Measurements from ENCODE around the gene AGAP6.
"Not testable (repeated sequence)": the region's sequence is repeated elsewhere in the genome, so short reads cannot be mapped to it uniquely, and the experiment has no call there.

Gene AGAP6

GRCh38 chr10:50047594-50047993 lies 59.4 kb downstream of the AGAP6 start:
- H3K4me1 ChIP-seq (ENCODE audit: control extremely low read depth in 1 of 4, control insufficient read depth in 4 of 4, insufficient read depth in 4 of 4, low read length in 3 of 4); H3K4me3 ChIP-seq (ENCODE audit: control insufficient read depth in 1 of 7, extremely low read depth in 1 of 7, insufficient read depth in 4 of 7, low read depth in 2 of 7, low read length in 6 of 7); POLR2A ChIA-PET; CTCF ChIA-PET; H3K36me3 ChIP-seq (ENCODE audit: control insufficient read depth in 4 of 4, insufficient read depth in 4 of 4, low read length in 3 of 4); H3K9me3 ChIP-seq (ENCODE audit: control extremely low read depth in 1 of 5, control insufficient read depth in 4 of 5, insufficient read depth in 2 of 5, low read depth in 1 of 5, low read length in 4 of 5); H3K27ac ChIP-seq (ENCODE audit: insufficient read depth in 1 of 2, low read depth in 1 of 2, low read length in 2 of 2, poor library complexity in 1 of 2, severe bottlenecking in 2 of 2); DNase-seq; H3K27me3 ChIP-seq (replicated peaks in 2 of 5; ENCODE audit: control insufficient read depth in 4 of 5, insufficient read depth in 5 of 5, low read length in 4 of 5): not testable (repeated sequence)
- no CpG with 5 or more reads among the region's 5 CpGs for WGBS (ENCODE audit: insufficient coverage)

- H3K9me3 ChIP-seq (ENCODE audit: control extremely low read depth in 1 of 5, control insufficient read depth in 4 of 5, insufficient read depth in 2 of 5, low read depth in 1 of 5, low read length in 4 of 5); DNase-seq; POLR2A ChIA-PET; H3K36me3 ChIP-seq (ENCODE audit: control insufficient read depth in 4 of 4, insufficient read depth in 4 of 4, low read length in 3 of 4); H3K27me3 ChIP-seq (replicated peaks in 2 of 5; ENCODE audit: control insufficient read depth in 4 of 5, insufficient read depth in 5 of 5, low read length in 4 of 5); H3K27ac ChIP-seq (ENCODE audit: insufficient read depth in 1 of 2, low read depth in 1 of 2, low read length in 2 of 2, poor library complexity in 1 of 2, severe bottlenecking in 2 of 2); H3K4me3 ChIP-seq (ENCODE audit: control insufficient read depth in 1 of 7, extremely low read depth in 1 of 7, insufficient read depth in 4 of 7, low read depth in 2 of 7, low read length in 6 of 7); H3K4me1 ChIP-seq (ENCODE audit: control extremely low read depth in 1 of 4, control insufficient read depth in 4 of 4, insufficient read depth in 4 of 4, low read length in 3 of 4); CTCF ChIA-PET: not testable (repeated sequence)
- WGBS (ENCODE audit: insufficient coverage), result 97% methylated on average over 3 of the region's 3 CpGs
Observed at GRCh38 chr10:50051995-50052660, 63.9 kb downstream of the AGAP6 start.

GRCh38 chr10:50052778-50053376 lies 64.7 kb downstream of the AGAP6 start:
- DNase-seq; H3K4me1 ChIP-seq (ENCODE audit: control extremely low read depth in 1 of 4, control insufficient read depth in 4 of 4, insufficient read depth in 4 of 4, low read length in 3 of 4); H3K9me3 ChIP-seq (ENCODE audit: control extremely low read depth in 1 of 5, control insufficient read depth in 4 of 5, insufficient read depth in 2 of 5, low read depth in 1 of 5, low read length in 4 of 5); H3K4me3 ChIP-seq (ENCODE audit: control insufficient read depth in 1 of 7, extremely low read depth in 1 of 7, insufficient read depth in 4 of 7, low read depth in 2 of 7, low read length in 6 of 7); POLR2A ChIA-PET; CTCF ChIA-PET; H3K27me3 ChIP-seq (replicated peaks in 2 of 5; ENCODE audit: control insufficient read depth in 4 of 5, insufficient read depth in 5 of 5, low read length in 4 of 5); H3K36me3 ChIP-seq (ENCODE audit: control insufficient read depth in 4 of 4, insufficient read depth in 4 of 4, low read length in 3 of 4); H3K27ac ChIP-seq (ENCODE audit: insufficient read depth in 1 of 2, low read depth in 1 of 2, low read length in 2 of 2, poor library complexity in 1 of 2, severe bottlenecking in 2 of 2): not testable (repeated sequence)
- 100% methylated on average over 1 of the region's 6 CpGs for WGBS (ENCODE audit: insufficient coverage)

GRCh38 chr10:50055494-50056292 lies 67.5 kb downstream of the AGAP6 start:
- CTCF ChIA-PET; H3K27ac ChIP-seq (ENCODE audit: insufficient read depth in 1 of 2, low read depth in 1 of 2, low read length in 2 of 2, poor library complexity in 1 of 2, severe bottlenecking in 2 of 2); DNase-seq; H3K36me3 ChIP-seq (ENCODE audit: control insufficient read depth in 4 of 4, insufficient read depth in 4 of 4, low read length in 3 of 4); H3K27me3 ChIP-seq (replicated peaks in 2 of 5; ENCODE audit: control insufficient read depth in 4 of 5, insufficient read depth in 5 of 5, low read length in 4 of 5); H3K9me3 ChIP-seq (ENCODE audit: control extremely low read depth in 1 of 5, control insufficient read depth in 4 of 5, insufficient read depth in 2 of 5, low read depth in 1 of 5, low read length in 4 of 5); H3K4me3 ChIP-seq (ENCODE audit: control insufficient read depth in 1 of 7, extremely low read depth in 1 of 7, insufficient read depth in 4 of 7, low read depth in 2 of 7, low read length in 6 of 7); H3K4me1 ChIP-seq (ENCODE audit: control extremely low read depth in 1 of 4, control insufficient read depth in 4 of 4, insufficient read depth in 4 of 4, low read length in 3 of 4); POLR2A ChIA-PET: not testable (repeated sequence)
- WGBS (ENCODE audit: insufficient coverage), result 100% methylated on average over 1 of the region's 5 CpGs

- DNase-seq; H3K27me3 ChIP-seq (replicated peaks in 2 of 5; ENCODE audit: control insufficient read depth in 4 of 5, insufficient read depth in 5 of 5, low read length in 4 of 5); H3K4me3 ChIP-seq (ENCODE audit: control insufficient read depth in 1 of 7, extremely low read depth in 1 of 7, insufficient read depth in 4 of 7, low read depth in 2 of 7, low read length in 6 of 7); H3K4me1 ChIP-seq (ENCODE audit: control extremely low read depth in 1 of 4, control insufficient read depth in 4 of 4, insufficient read depth in 4 of 4, low read length in 3 of 4); H3K9me3 ChIP-seq (ENCODE audit: control extremely low read depth in 1 of 5, control insufficient read depth in 4 of 5, insufficient read depth in 2 of 5, low read depth in 1 of 5, low read length in 4 of 5); CTCF ChIA-PET; H3K36me3 ChIP-seq (ENCODE audit: control insufficient read depth in 4 of 4, insufficient read depth in 4 of 4, low read length in 3 of 4); H3K27ac ChIP-seq (ENCODE audit: insufficient read depth in 1 of 2, low read depth in 1 of 2, low read length in 2 of 2, poor library complexity in 1 of 2, severe bottlenecking in 2 of 2); POLR2A ChIA-PET: not testable (repeated sequence)
- no CpG with 5 or more reads among the region's 8 CpGs for WGBS (ENCODE audit: insufficient coverage)
Observed at GRCh38 chr10:50056654-50057053, 68.4 kb downstream of the AGAP6 start.

- H3K4me1 ChIP-seq (ENCODE audit: control extremely low read depth in 1 of 4, control insufficient read depth in 4 of 4, insufficient read depth in 4 of 4, low read length in 3 of 4); CTCF ChIA-PET; DNase-seq: not testable (repeated sequence)
Observed at GRCh38 chr10:50058727-50059126, 70.5 kb downstream of the AGAP6 start.

GRCh38 chr10:50059946-50060345 lies 71.7 kb downstream of the AGAP6 start:
- H3K27me3 ChIP-seq (replicated peaks in 2 of 5; ENCODE audit: control insufficient read depth in 4 of 5, insufficient read depth in 5 of 5, low read length in 4 of 5); H3K36me3 ChIP-seq (ENCODE audit: control insufficient read depth in 4 of 4, insufficient read depth in 4 of 4, low read length in 3 of 4); H3K4me1 ChIP-seq (ENCODE audit: control extremely low read depth in 1 of 4, control insufficient read depth in 4 of 4, insufficient read depth in 4 of 4, low read length in 3 of 4); H3K9me3 ChIP-seq (ENCODE audit: control extremely low read depth in 1 of 5, control insufficient read depth in 4 of 5, insufficient read depth in 2 of 5, low read depth in 1 of 5, low read length in 4 of 5); CTCF ChIA-PET; H3K4me3 ChIP-seq (ENCODE audit: control insufficient read depth in 1 of 7, extremely low read depth in 1 of 7, insufficient read depth in 4 of 7, low read depth in 2 of 7, low read length in 6 of 7); H3K27ac ChIP-seq (ENCODE audit: insufficient read depth in 1 of 2, low read depth in 1 of 2, low read length in 2 of 2, poor library complexity in 1 of 2, severe bottlenecking in 2 of 2); DNase-seq; POLR2A ChIA-PET: not testable (repeated sequence)
- WGBS (ENCODE audit: insufficient coverage), result 95% methylated on average over 3 of the region's 10 CpGs

More at GRCh38 chr10:50058727-50059126, 70.5 kb downstream of the AGAP6 start:
- H3K27ac ChIP-seq (ENCODE audit: insufficient read depth in 1 of 2, low read depth in 1 of 2, low read length in 2 of 2, poor library complexity in 1 of 2, severe bottlenecking in 2 of 2); H3K4me3 ChIP-seq (ENCODE audit: control insufficient read depth in 1 of 7, extremely low read depth in 1 of 7, insufficient read depth in 4 of 7, low read depth in 2 of 7, low read length in 6 of 7); H3K9me3 ChIP-seq (ENCODE audit: control extremely low read depth in 1 of 5, control insufficient read depth in 4 of 5, insufficient read depth in 2 of 5, low read depth in 1 of 5, low read length in 4 of 5); H3K36me3 ChIP-seq (ENCODE audit: control insufficient read depth in 4 of 4, insufficient read depth in 4 of 4, low read length in 3 of 4); H3K27me3 ChIP-seq (replicated peaks in 2 of 5; ENCODE audit: control insufficient read depth in 4 of 5, insufficient read depth in 5 of 5, low read length in 4 of 5); POLR2A ChIA-PET: not testable (repeated sequence)
- no CpG with 5 or more reads among the region's 1 CpG for WGBS (ENCODE audit: insufficient coverage)

Data from common myeloid progenitor, CD34-positive (primary cell).